ENCODE measurements around the gene MOCS2. TPM values are rescaled to one million over a fixed set of nuclear protein-coding genes. Genes with fewer than 3 reads are reported as not detected.

The MOCS2 gene
- total RNA-seq, 1 donor from 2014 or later: 28.8 TPM

DNA sequence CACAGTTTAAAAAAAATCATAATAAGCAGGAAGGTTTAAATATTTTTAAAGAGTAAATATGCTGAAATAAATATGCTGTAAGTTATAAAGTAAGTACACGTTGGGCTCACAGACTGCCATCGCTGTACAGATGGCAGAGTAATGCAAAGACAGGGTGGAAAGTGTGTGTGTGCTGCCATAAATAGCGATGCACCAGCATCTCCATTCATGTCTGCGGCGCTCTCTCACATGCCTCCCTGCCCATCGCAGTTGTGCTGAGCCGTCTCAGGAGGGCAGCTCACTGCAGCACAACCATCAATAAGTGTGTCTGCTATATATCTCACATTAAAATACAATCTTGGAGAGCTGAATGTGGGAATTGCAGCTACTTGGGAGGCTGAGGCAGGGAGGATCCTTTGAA is 14.3 kb downstream of the MOCS2 start:
- Mint-ChIP-seq H3K9me3 (no peaks in the 10 kb centered on the region), H3K4me3 (no peak overlapping the region), H3K27ac (ENCODE audit: unreplicated experiment) (no peak overlapping the region), H3K27me3 (ENCODE audit: low read depth) (no peaks in the 10 kb centered on the region), H3K4me1 (no peaks in the 10 kb centered on the region), H3K36me3 (ENCODE audit: low read depth) (no peaks in the 10 kb centered on the region)
- TF ChIP-seq, protein P1, sequence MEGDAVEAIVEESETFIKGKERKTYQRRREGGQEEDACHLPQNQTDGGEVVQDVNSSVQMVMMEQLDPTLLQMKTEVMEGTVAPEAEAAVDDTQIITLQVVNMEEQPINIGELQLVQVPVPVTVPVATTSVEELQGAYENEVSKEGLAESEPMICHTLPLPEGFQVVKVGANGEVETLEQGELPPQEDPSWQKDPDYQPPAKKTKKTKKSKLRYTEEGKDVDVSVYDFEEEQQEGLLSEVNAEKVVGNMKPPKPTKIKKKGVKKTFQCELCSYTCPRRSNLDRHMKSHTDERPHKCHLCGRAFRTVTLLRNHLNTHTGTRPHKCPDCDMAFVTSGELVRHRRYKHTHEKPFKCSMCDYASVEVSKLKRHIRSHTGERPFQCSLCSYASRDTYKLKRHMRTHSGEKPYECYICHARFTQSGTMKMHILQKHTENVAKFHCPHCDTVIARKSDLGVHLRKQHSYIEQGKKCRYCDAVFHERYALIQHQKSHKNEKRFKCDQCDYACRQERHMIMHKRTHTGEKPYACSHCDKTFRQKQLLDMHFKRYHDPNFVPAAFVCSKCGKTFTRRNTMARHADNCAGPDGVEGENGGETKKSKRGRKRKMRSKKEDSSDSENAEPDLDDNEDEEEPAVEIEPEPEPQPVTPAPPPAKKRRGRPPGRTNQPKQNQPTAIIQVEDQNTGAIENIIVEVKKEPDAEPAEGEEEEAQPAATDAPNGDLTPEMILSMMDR (conservative IDR thresholded peaks at IDR 0.05): no peak
- DNase-seq (ENCODE audit: low read depth, low spot score): no peak

DNA sequence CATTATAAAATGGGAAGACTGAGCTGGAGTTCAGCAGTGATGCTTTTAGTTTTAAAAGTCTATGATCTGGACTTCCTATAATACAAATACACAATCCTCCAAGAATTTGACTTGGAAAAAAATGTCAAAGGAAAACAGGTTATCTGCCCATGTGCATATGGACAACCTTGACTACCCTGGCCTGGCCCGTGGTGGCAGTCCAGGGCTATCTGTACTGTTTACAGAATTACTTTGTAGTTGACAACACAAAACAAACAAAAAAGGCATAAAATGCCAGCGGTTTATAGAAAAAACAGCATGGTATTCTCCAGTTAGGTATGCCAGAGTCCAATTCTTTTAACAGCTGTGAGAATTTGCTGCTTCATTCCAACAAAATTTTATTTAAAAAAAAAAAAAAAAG is 17.3 kb downstream of the MOCS2 start:
- Mint-ChIP-seq H3K4me3 (no peak overlapping the region), H3K27ac (ENCODE audit: unreplicated experiment) (no peak overlapping the region), H3K27me3 (ENCODE audit: low read depth) (no peaks in the 10 kb centered on the region), H3K9me3 (no peaks in the 10 kb centered on the region), H3K36me3 (ENCODE audit: low read depth) (no peaks in the 10 kb centered on the region), H3K4me1 (peaks cover 15% of the 10 kb centered on the region)
- DNase-seq (ENCODE audit: low read depth, low spot score): no peak
- TF ChIP-seq, protein P1 (conservative IDR thresholded peaks at IDR 0.05): no peak

DNA sequence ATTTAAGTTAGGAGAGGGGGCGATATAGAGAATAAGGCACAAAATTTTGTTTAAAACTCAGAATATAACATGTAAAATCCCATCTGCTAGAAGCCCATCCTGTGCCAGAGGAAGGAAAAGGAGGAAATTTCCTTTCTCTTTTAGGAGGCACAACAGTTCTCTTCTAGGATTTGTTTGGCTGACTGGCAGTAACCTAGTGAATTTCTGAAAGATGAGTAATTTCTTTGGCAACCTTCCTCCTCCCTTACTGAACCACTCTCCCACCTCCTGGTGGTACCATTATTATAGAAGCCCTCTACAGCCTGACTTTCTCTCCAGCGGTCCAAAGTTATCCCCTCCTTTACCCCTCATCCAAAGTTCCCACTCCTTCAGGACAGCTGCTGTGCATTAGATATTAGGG is 18.3 kb downstream of the MOCS2 start:
- TF ChIP-seq, protein P1 (conservative IDR thresholded peaks at IDR 0.05): no peak

DNA sequence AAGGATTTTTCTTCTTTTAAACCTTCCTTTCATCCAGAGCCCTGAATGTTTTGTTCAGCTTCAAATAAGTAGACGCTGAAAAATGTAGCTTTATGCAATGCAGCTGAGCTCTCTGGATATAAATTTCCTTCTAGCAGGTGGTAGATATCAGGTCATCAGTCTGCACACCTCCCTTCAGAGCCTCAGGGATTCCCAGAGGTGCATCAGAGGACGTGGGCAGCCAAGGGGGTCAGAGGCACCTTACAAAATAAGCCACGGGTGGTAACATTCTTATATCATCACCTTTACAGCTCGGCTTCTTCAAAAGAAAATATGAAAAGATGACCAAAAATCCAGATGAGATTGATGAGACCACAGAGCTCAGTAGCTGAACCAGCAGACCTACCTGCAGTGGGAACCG is 19.3 kb downstream of the MOCS2 start:
- H3K36me3 Mint-ChIP-seq (ENCODE audit: low read depth): no peaks in the 10 kb centered on the region
- DNase-seq (ENCODE audit: low read depth, low spot score): no peak
- no peak overlapping the region for H3K27ac Mint-ChIP-seq (ENCODE audit: unreplicated experiment)
- no peak overlapping the region for H3K4me3 Mint-ChIP-seq
- H3K4me1 Mint-ChIP-seq: peaks cover 23% of the 10 kb centered on the region
- TF ChIP-seq, protein P1 (conservative IDR thresholded peaks at IDR 0.05): no peak
- H3K9me3 Mint-ChIP-seq: no peaks in the 10 kb centered on the region
- H3K27me3 Mint-ChIP-seq (ENCODE audit: low read depth): no peaks in the 10 kb centered on the region

More for the DNA sequence above, 18.3 kb downstream of the MOCS2 start:
- Mint-ChIP-seq H3K4me3 (no peak overlapping the region), H3K9me3 (no peaks in the 10 kb centered on the region), H3K27ac (ENCODE audit: unreplicated experiment) (peak overlapping the region; percentile 45), H3K27me3 (ENCODE audit: low read depth) (no peaks in the 10 kb centered on the region), H3K36me3 (ENCODE audit: low read depth) (no peaks in the 10 kb centered on the region), H3K4me1 (peaks cover 23% of the 10 kb centered on the region)
- no peak for DNase-seq (ENCODE audit: low read depth, low spot score)

DNA sequence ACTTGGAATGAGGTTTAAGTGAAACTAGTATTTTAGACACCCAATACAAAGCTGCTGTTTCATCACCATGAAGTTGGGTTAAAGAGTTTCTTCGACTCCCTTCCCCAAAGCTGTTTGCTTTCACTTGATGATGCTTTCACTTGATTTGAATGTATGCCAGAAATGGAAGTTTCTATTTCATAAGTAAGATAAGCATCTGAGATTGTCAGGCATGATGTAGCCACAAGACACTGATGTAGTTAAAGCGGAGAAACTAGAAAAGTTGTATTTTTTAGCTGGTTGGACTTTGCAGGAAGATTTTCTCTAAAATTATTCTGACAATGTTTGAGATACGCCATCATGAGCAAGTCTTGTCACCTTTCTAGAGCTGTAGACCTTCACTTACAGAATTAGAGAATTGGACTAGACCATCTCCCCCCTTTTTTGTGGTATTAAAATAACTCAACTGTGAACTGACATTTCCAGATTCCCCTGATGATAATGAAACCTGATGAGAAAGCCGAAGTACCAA is 20.0 kb downstream of the MOCS2 start:
- TF ChIP-seq, protein P1 (conservative IDR thresholded peaks at IDR 0.05): no peak
- peaks cover 23% of the 10 kb centered on the region for H3K4me1 Mint-ChIP-seq
- no peaks in the 10 kb centered on the region for H3K27me3 Mint-ChIP-seq (ENCODE audit: low read depth)
- H3K4me3 Mint-ChIP-seq: no peak overlapping the region
- H3K27ac Mint-ChIP-seq (ENCODE audit: unreplicated experiment): no peak overlapping the region
- DNase-seq (ENCODE audit: low read depth, low spot score): no peak
- no peaks in the 10 kb centered on the region for H3K9me3 Mint-ChIP-seq
- H3K36me3 Mint-ChIP-seq (ENCODE audit: low read depth): no peaks in the 10 kb centered on the region
